HG03045 (cell line): Measurements from ENCODE around the gene GPATCH3.
"Not testable (repeated sequence)": the region's sequence is repeated elsewhere in the genome, so short reads cannot be mapped to it uniquely, and the experiment has no call there.

ENCODE experiments used
- ATAC-seq: cut with Tn5 transposase; IDR thresholded peaks from one replicate; pipeline ENCODE4 v1.9.1; 2021; ENCODE audit warnings: mild to moderate bottlenecking, moderate library complexity; ENCODE audit not compliant: unreplicated experiment

Gene GPATCH3

GRCh38 chr1:26900001-26900814 is at the start of gene GPATCH3:
GPATCH3 (minus strand) TSS chr1:26900467; CDS start chr1:26900442, 25 bp downstream.
- ATAC-seq = peak; percentile 88

- no peak for ATAC-seq
Measured at GRCh38 chr1:26949926-26950319, 49.7 kb upstream of the GPATCH3 start.

- no peak for ATAC-seq
Measured at GRCh38 chr1:26949266-26949925, 49.1 kb upstream of the GPATCH3 start.

GRCh38 chr1:26948725-26949057 is 48.4 kb upstream of the GPATCH3 start:
- ATAC-seq = not testable (repeated sequence)

GRCh38 chr1:26946270-26946669 is 46.0 kb upstream of the GPATCH3 start:
- no peak for ATAC-seq

- ATAC-seq = no peak
Measured at GRCh38 chr1:26945728-26946127, 45.5 kb upstream of the GPATCH3 start.

- ATAC-seq = no peak
Measured at GRCh38 chr1:26945138-26945537, 44.9 kb upstream of the GPATCH3 start.

- no peak for ATAC-seq
Measured at GRCh38 chr1:26942656-26943055, 42.4 kb upstream of the GPATCH3 start.

- ATAC-seq = no peak
Measured at GRCh38 chr1:26941311-26941710, 41.0 kb upstream of the GPATCH3 start.

GRCh38 chr1:26938659-26939025 is 38.4 kb upstream of the GPATCH3 start:
- ATAC-seq = no peak

GRCh38 chr1:26938004-26938658 is 37.9 kb upstream of the GPATCH3 start:
- no peak for ATAC-seq

GRCh38 chr1:26936823-26937222 is 36.6 kb upstream of the GPATCH3 start:
- no peak for ATAC-seq

- no peak for ATAC-seq
Measured at GRCh38 chr1:26932531-26932930, 32.3 kb upstream of the GPATCH3 start.

GRCh38 chr1:26923711-26924110 is 23.4 kb upstream of the GPATCH3 start:
- no peak for ATAC-seq

GRCh38 chr1:26922901-26923300 is 22.6 kb upstream of the GPATCH3 start:
- ATAC-seq = no peak

- ATAC-seq = no peak
Measured at GRCh38 chr1:26922431-26922729, 22.1 kb upstream of the GPATCH3 start.

GRCh38 chr1:26921540-26922430 is 21.5 kb upstream of the GPATCH3 start, which contains the start of gene NUDC:
NUDC (plus strand) TSS chr1:26921743; CDS start chr1:26921849, 106 bp downstream.
- ATAC-seq = peak; percentile 97

GRCh38 chr1:26921126-26921539 is 20.9 kb upstream of the GPATCH3 start:
- ATAC-seq = no peak

GRCh38 chr1:26915204-26915842 is 15.1 kb upstream of the GPATCH3 start:
- no peak for ATAC-seq

GRCh38 chr1:26913754-26914619 is 13.7 kb upstream of the GPATCH3 start, which contains the start of gene NR0B2:
NR0B2 (minus strand) TSS chr1:26913975; CDS start chr1:26913940, 35 bp downstream.
- ATAC-seq = no peak
